Transverse colon (tissue), 4 donors: ENCODE data around the gene EVI5. TPM values are rescaled to one million over a fixed set of nuclear protein-coding genes. Genes with fewer than 3 reads are reported as not detected.
A peak's percentile ranks its signal among the peaks of the same experiment; 100 is the strongest.
"Not testable (repeated sequence)": the region's sequence is repeated elsewhere in the genome, so short reads cannot be mapped to it uniquely, and the experiment has no call there.

Source experiments
- DNase-seq: peaks from one replicate; pipeline ENCODE4 v3.0.0-alpha.2; 2019
- H3K27ac ChIP-seq, 4 donors: fragments of 200-600 bp; sonication (generic); 2 replicates each; pipeline ENCODE4 v1.5.1; 2016 to 2018; ENCODE audit warnings: inconsistent platforms in 4 of 4
- H3K27me3 ChIP-seq: fragments of 200-600 bp; sonication (generic); 2 replicates; pipeline ENCODE4 v1.5.1; 2017; ENCODE audit warnings: inconsistent platforms
- H3K36me3 ChIP-seq, 4 donors: fragments of 200-600 bp; sonication (generic); 2 replicates each; pipeline ENCODE4 v1.5.1; 2017 to 2019; ENCODE audit warnings: inconsistent platforms in 4 of 4
- H3K4me1 ChIP-seq, 4 donors: fragments of 200-600 bp; sonication (generic); 2 replicates each; pipeline ENCODE4 v1.5.1; 2017 to 2020; ENCODE audit warnings: inconsistent platforms in 4 of 4
- H3K4me3 ChIP-seq, 4 donors: fragments of 200-600 bp; sonication (generic); 1 replicate in 1 of 4; 2 replicates in 3 of 4; pipeline versions ENCODE4 v1.5.1 to v1.6.1; 2017 to 2019; ENCODE audit warnings: inconsistent platforms in 4 of 4
- H3K9me3 ChIP-seq, 2 donors: fragments of 200-600 bp; sonication (generic); 2 replicates each; pipeline ENCODE4 v1.5.1; 2017 to 2019; ENCODE audit warnings: inconsistent platforms in 2 of 2
- EP300 ChIP-seq: sonication (generic); formaldehyde crosslinking; IDR thresholded peaks from one replicate; pipeline ENCODE4 v1.6.1; 2017; ENCODE audit warnings: antibody characterized with exemption, low read depth
- POLR2A ChIP-seq: fragments of 450-650 bp; IDR thresholded peaks from one replicate; pipeline ENCODE4 v1.6.1; 2016; ENCODE audit warnings: antibody characterized with exemption, mild to moderate bottlenecking, moderate library complexity
- POLR2AphosphoS5 ChIP-seq, 3 donors: sonication (generic); formaldehyde crosslinking; IDR thresholded peaks; one replicate each; pipeline ENCODE4 v1.6.1; 2016; ENCODE audit warnings: antibody characterized with exemption in 3 of 3
- whole genome bisulfite sequencing, 2 donors: methylation state at CpG; one replicate each; pipeline ENCODE4 v1.1.5; 2018; ENCODE audit warnings: low coverage in 1 of 2; 5-methylcytosine and 5-hydroxymethylcytosine counted together
- in situ Hi-C, 4 donors: fragments of 200-750 bp; cut with MboI; loops; one replicate each; pipeline versions ENCODE4 v1.15.0 to v1.15.1; 2017; ENCODE audit warnings: low sequenced_read_pairs in 3 of 4, low pct_ligation_motif_present in 1 of 4, low pct_unique_long_range_greater_than_20kb in 1 of 4
- intact Hi-C: fragments of 100-400 bp; cut with DNase I; formaldehyde crosslinking; loops from one replicate; pipeline ENCODE4 v1.15.1; 2023; ENCODE audit warnings: low total_unique reads
- total RNA-seq, 4 donors: library from RNA; depleted of rRNA; stranded (reverse); fragments of >200 nt; gene quantifications; one replicate each; pipeline ENCODE4 v1.1.0, GENCODE V29; 2016
- TF ChIP-seq, protein P1 (sequence below), 5 experiments: fragments of 200-600 bp in 3 of 5; fragments of 450-650 bp in 2 of 5; sonication (generic) in 3 of 5; IDR thresholded peaks; 1 replicate in 2 of 5; 2 replicates in 3 of 5; pipeline ENCODE4 v1.5.1; 2016 to 2017; ENCODE audit warnings: antibody characterized with exemption in 5 of 5, inconsistent platforms in 3 of 5, mild to moderate bottlenecking in 2 of 5, moderate library complexity in 1 of 5

EVI5 gene
- total RNA-seq, 4 donors from 2014 or later, result 10.5 to 57.6 (median 15.3) TPM

DNA sequence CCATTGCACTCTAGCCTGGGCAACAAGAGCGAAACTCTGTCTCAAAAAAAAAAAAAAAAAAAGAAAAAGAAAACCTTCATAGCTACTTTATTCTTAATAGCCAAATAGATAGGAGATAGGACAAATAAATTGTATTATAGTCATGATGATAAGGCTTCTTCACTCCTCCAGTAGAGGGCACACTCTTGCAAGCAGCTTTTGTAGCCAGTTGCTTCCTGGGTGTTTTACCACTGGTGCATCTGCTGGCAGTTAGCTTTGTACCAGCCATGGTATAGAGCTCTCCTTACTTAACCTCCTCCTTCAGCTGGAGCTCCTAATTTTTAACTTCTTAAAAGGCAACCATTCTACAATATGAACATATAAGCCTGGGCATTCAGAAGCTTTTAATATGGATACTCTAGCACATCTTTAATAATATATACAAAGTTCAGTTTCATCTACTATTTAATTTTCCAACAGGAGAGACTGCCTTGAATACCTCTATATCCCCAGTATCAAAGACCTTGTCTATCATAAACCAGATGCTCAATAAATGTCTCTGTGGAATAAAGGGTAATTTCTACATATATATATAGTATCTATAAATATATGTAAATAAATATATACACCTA is 35.8 kb downstream of the EVI5 start:
- H3K4me1 ChIP-seq, result peaks cover 0 to 18% (median 0%) of the 10 kb centered on the region in 4 donors
- H3K27me3 ChIP-seq, result no peaks in the 10 kb centered on the region
- H3K4me3 ChIP-seq, result no peak overlapping the region
- H3K27ac ChIP-seq, result no peak overlapping the region
- DNase-seq, result peak; percentile 41
- in situ Hi-C loops (no loop called here), intact Hi-C loops (no loop called here)
- no peaks in the 10 kb centered on the region for H3K9me3 ChIP-seq
- whole genome bisulfite sequencing, 2 donors, result 85% methylated on average over 1 of the region's 1 CpG; no CpG with 5 or more reads in 1 of the 2 donors
- TF ChIP-seq POLR2AphosphoS5 (IDR thresholded peaks at IDR 0.05), result no peak
- TF ChIP-seq, protein P1, sequence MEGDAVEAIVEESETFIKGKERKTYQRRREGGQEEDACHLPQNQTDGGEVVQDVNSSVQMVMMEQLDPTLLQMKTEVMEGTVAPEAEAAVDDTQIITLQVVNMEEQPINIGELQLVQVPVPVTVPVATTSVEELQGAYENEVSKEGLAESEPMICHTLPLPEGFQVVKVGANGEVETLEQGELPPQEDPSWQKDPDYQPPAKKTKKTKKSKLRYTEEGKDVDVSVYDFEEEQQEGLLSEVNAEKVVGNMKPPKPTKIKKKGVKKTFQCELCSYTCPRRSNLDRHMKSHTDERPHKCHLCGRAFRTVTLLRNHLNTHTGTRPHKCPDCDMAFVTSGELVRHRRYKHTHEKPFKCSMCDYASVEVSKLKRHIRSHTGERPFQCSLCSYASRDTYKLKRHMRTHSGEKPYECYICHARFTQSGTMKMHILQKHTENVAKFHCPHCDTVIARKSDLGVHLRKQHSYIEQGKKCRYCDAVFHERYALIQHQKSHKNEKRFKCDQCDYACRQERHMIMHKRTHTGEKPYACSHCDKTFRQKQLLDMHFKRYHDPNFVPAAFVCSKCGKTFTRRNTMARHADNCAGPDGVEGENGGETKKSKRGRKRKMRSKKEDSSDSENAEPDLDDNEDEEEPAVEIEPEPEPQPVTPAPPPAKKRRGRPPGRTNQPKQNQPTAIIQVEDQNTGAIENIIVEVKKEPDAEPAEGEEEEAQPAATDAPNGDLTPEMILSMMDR (IDR thresholded peaks at IDR 0.05), result peak; percentile 63 to 69 (median 67)
- no peaks in the 10 kb centered on the region for H3K36me3 ChIP-seq

DNA sequence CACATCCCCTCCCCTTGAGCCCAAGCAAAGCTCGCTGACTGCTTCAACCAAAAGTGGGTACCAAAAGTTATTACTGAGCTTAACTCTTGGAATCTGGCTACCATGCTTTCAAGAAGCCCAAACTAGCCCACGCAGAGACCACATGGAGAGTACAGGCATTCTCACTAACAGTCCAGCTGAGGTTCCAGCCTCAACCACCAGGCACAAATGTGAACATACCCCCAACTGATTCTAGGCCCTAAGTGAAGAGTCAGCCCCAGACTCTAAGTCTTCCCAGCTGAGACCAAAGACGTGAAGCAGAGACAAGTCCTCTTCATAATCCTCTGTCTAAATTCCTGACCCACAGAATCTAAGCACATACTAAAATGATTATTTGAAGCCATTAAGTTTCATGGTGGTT is 36.8 kb downstream of the EVI5 start:
- Histone ChIP-seq H3K4me1 (peaks cover 0 to 16% (median 2%) of the 10 kb centered on the region in 4 donors), H3K27me3 (no peaks in the 10 kb centered on the region), H3K4me3 (no peak overlapping the region), H3K36me3 (no peaks in the 10 kb centered on the region), H3K27ac (no peak overlapping the region), H3K9me3 (no peaks in the 10 kb centered on the region)
- TF ChIP-seq EP300 (no peak), POLR2AphosphoS5 (IDR thresholded peaks at IDR 0.05) (no peak), POLR2A (no peak)
- TF ChIP-seq, protein P1 (IDR thresholded peaks at IDR 0.05), result no peak
- WGBS, 2 donors, result 80 to 82% methylated on average over 1 to 3 of the region's 3 CpGs
- intact Hi-C loops (no loop called here), in situ Hi-C loops (no loop called here)
- DNase-seq, result no peak

DNA sequence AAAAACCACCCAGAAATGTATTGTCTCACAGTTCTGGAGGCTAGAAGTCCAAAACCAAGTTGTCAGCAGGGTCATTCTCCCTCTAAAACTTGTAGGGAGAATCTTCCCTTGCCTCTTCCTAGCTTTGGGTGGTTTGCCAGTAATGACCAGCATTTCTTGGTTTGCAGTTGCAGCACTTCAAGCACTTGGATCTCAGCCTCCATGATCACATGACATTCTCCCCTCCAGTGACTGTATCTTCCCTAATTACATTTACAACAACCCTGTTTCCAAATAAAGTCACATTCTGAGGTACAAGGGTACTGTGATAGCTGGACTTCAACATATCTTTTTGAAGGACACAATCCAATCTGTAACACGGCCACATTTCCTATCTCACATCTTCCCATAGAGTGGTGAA is 37.2 kb downstream of the EVI5 start:
- H3K4me3 ChIP-seq, result no peak overlapping the region
- no peak for TF ChIP-seq POLR2A
- TF ChIP-seq EP300, result no peak
- no peak for TF ChIP-seq POLR2AphosphoS5 (IDR thresholded peaks at IDR 0.05)
- TF ChIP-seq, protein P1 (IDR thresholded peaks at IDR 0.05), result no peak
- no peaks in the 10 kb centered on the region for H3K27me3 ChIP-seq
- H3K9me3 ChIP-seq, result no peaks in the 10 kb centered on the region
- DNase-seq, result no peak
- peaks cover 0 to 14% (median 2%) of the 10 kb centered on the region in 4 donors for H3K4me1 ChIP-seq
- intact Hi-C loops, result no loop called here
- in situ Hi-C loops, result no loop called here
- no peak overlapping the region for H3K27ac ChIP-seq
- WGBS, 2 donors, result 93% methylated on average over 1 of the region's 1 CpG; no CpG with 5 or more reads in 1 of the 2 donors
- H3K36me3 ChIP-seq, result no peaks in the 10 kb centered on the region

DNA sequence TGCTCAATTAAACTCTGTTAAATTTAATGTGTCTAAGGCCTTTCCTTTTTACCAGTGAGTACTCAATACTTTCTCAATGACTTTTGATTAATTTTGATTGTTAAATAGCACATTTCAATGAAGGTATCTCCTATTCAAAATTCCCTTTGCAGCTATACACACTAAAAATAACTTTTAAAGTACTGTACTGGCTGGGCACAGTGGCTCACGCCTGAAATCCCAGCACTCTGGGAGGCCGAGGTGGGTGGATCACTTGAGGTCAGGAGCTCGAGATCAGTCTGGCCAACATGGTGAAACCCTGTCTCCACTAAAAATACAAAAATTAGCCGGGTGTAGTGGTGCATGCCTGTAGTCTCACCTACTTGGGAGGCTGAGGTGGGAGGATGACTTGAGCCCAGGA is 38.7 kb downstream of the EVI5 start:
- H3K4me1 ChIP-seq, result peaks cover 0 to 14% (median 2%) of the 10 kb centered on the region in 4 donors
- H3K27ac ChIP-seq, H3K36me3 ChIP-seq, in situ Hi-C loops, H3K9me3 ChIP-seq, intact Hi-C loops, DNase-seq, H3K4me3 ChIP-seq, H3K27me3 ChIP-seq: not testable (repeated sequence)
- WGBS, 2 donors, result 92% methylated on average over 4 of the region's 4 CpGs; no CpG with 5 or more reads in 1 of the 2 donors

DNA sequence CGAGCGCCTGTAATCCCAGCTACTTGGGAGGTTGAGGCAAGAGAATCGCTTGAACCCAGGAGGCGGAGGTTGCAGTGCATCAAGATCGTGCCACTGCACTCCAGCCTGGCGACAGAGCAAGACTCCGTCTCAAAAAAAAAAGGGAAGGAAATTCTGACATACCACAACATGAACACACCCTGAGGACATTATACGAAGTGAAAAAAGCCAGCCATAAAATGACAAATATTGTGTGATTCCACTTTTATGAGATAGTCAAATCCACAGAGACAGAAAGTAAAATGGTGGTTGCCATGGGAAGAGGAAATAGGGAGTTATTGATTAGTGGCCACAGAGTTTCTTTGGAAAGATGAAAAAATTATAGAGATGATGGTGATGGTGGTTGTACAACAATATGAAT is 41.7 kb downstream of the EVI5 start:
- Histone ChIP-seq H3K9me3 (no peaks in the 10 kb centered on the region), H3K27ac (no peak overlapping the region), H3K4me3 (no peak overlapping the region), H3K36me3 (no peaks in the 10 kb centered on the region), H3K27me3 (no peaks in the 10 kb centered on the region), H3K4me1 (peaks cover 0 to 6% (median 2%) of the 10 kb centered on the region in 4 donors)
- in situ Hi-C loops, result no loop called here
- WGBS, 2 donors, result 86 to 91% methylated on average over 6 to 8 of the region's 8 CpGs
- no peak for DNase-seq
- intact Hi-C loops, result no loop called here
- no peak for TF ChIP-seq POLR2AphosphoS5 (IDR thresholded peaks at IDR 0.05)
- TF ChIP-seq, protein P1 (IDR thresholded peaks at IDR 0.05), result no peak
- TF ChIP-seq EP300, result no peak
- no peak for TF ChIP-seq POLR2A
